ENCODE results near the gene PCMTD2. TPM values are rescaled to one million over a fixed set of nuclear protein-coding genes. Genes with fewer than 3 reads are reported as not detected.
"Not testable (repeated sequence)": the region's sequence is repeated elsewhere in the genome, so short reads cannot be mapped to it uniquely, and the experiment has no call there.

PCMTD2 gene
- total RNA-seq, 2 experiments from 2014 or later = 68.5 to 76.5 TPM

- CTCF ChIA-PET = no interaction called here
- intact Hi-C loops (cut with DNase I, micrococcal nuclease) = no loop called here
- no peak overlapping the region for H3K27ac ChIP-seq (ENCODE audit: low read depth in 1 of 2, low read length in 2 of 2)
- Mint-ChIP-seq H3K27ac (no peak overlapping the region), H3K27me3 (no peaks in the 10 kb centered on the region), H3K36me3 (ENCODE audit: low read depth) (peaks cover 5% of the 10 kb centered on the region), H3K4me1 (ENCODE audit: low read depth) (peaks cover 5% of the 10 kb centered on the region), H3K9me3 (no peaks in the 10 kb centered on the region), H3K4me3 (no peak overlapping the region)
- H3K36me3 ChIP-seq (ENCODE audit: insufficient read depth, low read length) = no peaks in the 10 kb centered on the region
- H3K9me3 ChIP-seq (ENCODE audit: control insufficient read depth in 1 of 2, insufficient read depth in 1 of 2, low read length in 2 of 2) = peaks cover 0 to 16% of the 10 kb centered on the region in 2 experiments
- ATAC-seq (ENCODE audit: poor library complexity) (no peak), DNase-seq (no peak)
- POLR2A ChIA-PET = interaction anchor here (1.0 kb wide), 1 partner anchor 29 kb away, joined by 3 read pairs; no protein-coding TSS in a partner anchor
- no peaks in the 10 kb centered on the region for H3K27me3 ChIP-seq (ENCODE audit: control insufficient read depth in 1 of 2, insufficient read depth in 2 of 2, low read length in 2 of 2)
- H3K4me3 ChIP-seq (ENCODE audit: low read length) = no peak overlapping the region
- no peak for TF ChIP-seq CTCF (IDR thresholded peaks at IDR 0.05)
- no peaks in the 10 kb centered on the region for H3K4me1 ChIP-seq (ENCODE audit: insufficient read depth, low read length)
These were observed 28.1 kb downstream of the PCMTD2 start for GRCh38 chr20:64283646-64284045.

GRCh38 chr20:64285579-64286446 lies 30.3 kb downstream of the PCMTD2 start:
- peak; percentile 48 for TF ChIP-seq CTCF (IDR thresholded peaks at IDR 0.05)
- not testable (repeated sequence) for H3K27ac Mint-ChIP-seq

GRCh38 chr20:64286447-64287263 lies 31.1 kb downstream of the PCMTD2 start:
- H3K4me3 Mint-ChIP-seq; H3K4me3 ChIP-seq (ENCODE audit: low read length); H3K27me3 ChIP-seq (ENCODE audit: control insufficient read depth in 1 of 2, insufficient read depth in 2 of 2, low read length in 2 of 2); intact Hi-C loops (cut with DNase I, micrococcal nuclease); H3K27ac Mint-ChIP-seq; H3K4me1 ChIP-seq (ENCODE audit: insufficient read depth, low read length); H3K4me1 Mint-ChIP-seq (ENCODE audit: low read depth); H3K27ac ChIP-seq (ENCODE audit: low read depth in 1 of 2, low read length in 2 of 2); H3K27me3 Mint-ChIP-seq; H3K36me3 ChIP-seq (ENCODE audit: insufficient read depth, low read length); H3K9me3 Mint-ChIP-seq; H3K36me3 Mint-ChIP-seq (ENCODE audit: low read depth); POLR2A ChIA-PET; ATAC-seq (ENCODE audit: poor library complexity): not testable (repeated sequence)
- H3K9me3 ChIP-seq (ENCODE audit: control insufficient read depth in 1 of 2, insufficient read depth in 1 of 2, low read length in 2 of 2) = peaks cover 0 to 16% of the 10 kb centered on the region in 2 experiments
- CTCF ChIA-PET = interaction anchor here (1.2 to 1.5 kb wide), 2 partner anchors 16 to 30 kb away, joined by 4 to 31 read pairs; partner anchors contain the start of gene PCMTD2
- DNase-seq = peak in 3 of 14 experiments; percentile 19 to 43 (median 22)

More at GRCh38 chr20:64285579-64286446, 30.3 kb downstream of the PCMTD2 start:
- ChIA-PET POLR2A (interaction anchor here (0.9 kb wide), 1 partner anchor 30 kb away, joined by 3 read pairs; the partner anchor contains the start of gene PCMTD2), CTCF (interaction anchor here (1.2 to 1.5 kb wide), 2 partner anchors 17 to 29 kb away, joined by 4 to 31 read pairs; partner anchors contain the start of gene PCMTD2)
- intact Hi-C loops (cut with DNase I, micrococcal nuclease); H3K27me3 Mint-ChIP-seq; H3K9me3 Mint-ChIP-seq; H3K27ac ChIP-seq (ENCODE audit: low read depth in 1 of 2, low read length in 2 of 2); H3K36me3 Mint-ChIP-seq (ENCODE audit: low read depth); H3K27me3 ChIP-seq (ENCODE audit: control insufficient read depth in 1 of 2, insufficient read depth in 2 of 2, low read length in 2 of 2); H3K4me1 Mint-ChIP-seq (ENCODE audit: low read depth); H3K36me3 ChIP-seq (ENCODE audit: insufficient read depth, low read length); H3K4me3 ChIP-seq (ENCODE audit: low read length); H3K4me3 Mint-ChIP-seq; H3K4me1 ChIP-seq (ENCODE audit: insufficient read depth, low read length): not testable (repeated sequence)
- DNase-seq (peak; percentile 13 to 86 (median 59)), ATAC-seq (ENCODE audit: poor library complexity) (peak; percentile 82)
- H3K9me3 ChIP-seq (ENCODE audit: control insufficient read depth in 1 of 2, insufficient read depth in 1 of 2, low read length in 2 of 2) = peaks cover 0 to 16% of the 10 kb centered on the region in 2 experiments

- H3K27me3 ChIP-seq (ENCODE audit: control insufficient read depth in 1 of 2, insufficient read depth in 2 of 2, low read length in 2 of 2); H3K4me3 ChIP-seq (ENCODE audit: low read length); CTCF ChIA-PET; H3K27me3 Mint-ChIP-seq; H3K27ac Mint-ChIP-seq; H3K36me3 Mint-ChIP-seq (ENCODE audit: low read depth); H3K27ac ChIP-seq (ENCODE audit: low read depth in 1 of 2, low read length in 2 of 2); H3K4me1 ChIP-seq (ENCODE audit: insufficient read depth, low read length); H3K9me3 Mint-ChIP-seq; ATAC-seq (ENCODE audit: poor library complexity); intact Hi-C loops (cut with DNase I, micrococcal nuclease); H3K4me1 Mint-ChIP-seq (ENCODE audit: low read depth); H3K36me3 ChIP-seq (ENCODE audit: insufficient read depth, low read length); POLR2A ChIA-PET; H3K4me3 Mint-ChIP-seq: not testable (repeated sequence)
- DNase-seq = peak in 1 of 14 experiments; percentile 3
- peaks cover 0 to 16% of the 10 kb centered on the region in 2 experiments for H3K9me3 ChIP-seq (ENCODE audit: control insufficient read depth in 1 of 2, insufficient read depth in 1 of 2, low read length in 2 of 2)
These were observed 31.7 kb downstream of the PCMTD2 start for GRCh38 chr20:64287264-64287590.

GRCh38 chr20:64292167-64292566 lies 36.6 kb downstream of the PCMTD2 start:
- POLR2A ChIA-PET; H3K27me3 ChIP-seq (ENCODE audit: control insufficient read depth in 1 of 2, insufficient read depth in 2 of 2, low read length in 2 of 2); H3K36me3 ChIP-seq (ENCODE audit: insufficient read depth, low read length); H3K4me3 ChIP-seq (ENCODE audit: low read length); CTCF ChIA-PET; H3K4me1 ChIP-seq (ENCODE audit: insufficient read depth, low read length); H3K36me3 Mint-ChIP-seq (ENCODE audit: low read depth); H3K9me3 ChIP-seq (ENCODE audit: control insufficient read depth in 1 of 2, insufficient read depth in 1 of 2, low read length in 2 of 2); ATAC-seq (ENCODE audit: poor library complexity); H3K9me3 Mint-ChIP-seq; H3K4me1 Mint-ChIP-seq (ENCODE audit: low read depth); H3K4me3 Mint-ChIP-seq; H3K27ac ChIP-seq (ENCODE audit: low read depth in 1 of 2, low read length in 2 of 2); H3K27ac Mint-ChIP-seq; H3K27me3 Mint-ChIP-seq; DNase-seq; intact Hi-C loops (cut with DNase I, micrococcal nuclease): not testable (repeated sequence)
